Peyer's patch (tissue), 4 donors: ENCODE results near the gene PRPF6.

Experiments
- POLR2A ChIP-seq, 2 donors: fragments of 450-650 bp; IDR thresholded peaks; one replicate each; pipeline ENCODE4 v1.5.1; 2017; ENCODE audit warnings: antibody characterized with exemption in 2 of 2, mild to moderate bottlenecking in 2 of 2, moderate library complexity in 2 of 2
- TF ChIP-seq, protein P1 (sequence below), 6 experiments: fragments of 450-650 bp in 4 of 6; fragments of 200-600 bp in 2 of 6; sonication (generic) in 1 of 6; IDR thresholded peaks; one replicate each; pipeline ENCODE4 v1.5.1; 2017 to 2019; ENCODE audit warnings: antibody characterized with exemption in 6 of 6, mild to moderate bottlenecking in 3 of 6, moderate library complexity in 1 of 6

DNA sequence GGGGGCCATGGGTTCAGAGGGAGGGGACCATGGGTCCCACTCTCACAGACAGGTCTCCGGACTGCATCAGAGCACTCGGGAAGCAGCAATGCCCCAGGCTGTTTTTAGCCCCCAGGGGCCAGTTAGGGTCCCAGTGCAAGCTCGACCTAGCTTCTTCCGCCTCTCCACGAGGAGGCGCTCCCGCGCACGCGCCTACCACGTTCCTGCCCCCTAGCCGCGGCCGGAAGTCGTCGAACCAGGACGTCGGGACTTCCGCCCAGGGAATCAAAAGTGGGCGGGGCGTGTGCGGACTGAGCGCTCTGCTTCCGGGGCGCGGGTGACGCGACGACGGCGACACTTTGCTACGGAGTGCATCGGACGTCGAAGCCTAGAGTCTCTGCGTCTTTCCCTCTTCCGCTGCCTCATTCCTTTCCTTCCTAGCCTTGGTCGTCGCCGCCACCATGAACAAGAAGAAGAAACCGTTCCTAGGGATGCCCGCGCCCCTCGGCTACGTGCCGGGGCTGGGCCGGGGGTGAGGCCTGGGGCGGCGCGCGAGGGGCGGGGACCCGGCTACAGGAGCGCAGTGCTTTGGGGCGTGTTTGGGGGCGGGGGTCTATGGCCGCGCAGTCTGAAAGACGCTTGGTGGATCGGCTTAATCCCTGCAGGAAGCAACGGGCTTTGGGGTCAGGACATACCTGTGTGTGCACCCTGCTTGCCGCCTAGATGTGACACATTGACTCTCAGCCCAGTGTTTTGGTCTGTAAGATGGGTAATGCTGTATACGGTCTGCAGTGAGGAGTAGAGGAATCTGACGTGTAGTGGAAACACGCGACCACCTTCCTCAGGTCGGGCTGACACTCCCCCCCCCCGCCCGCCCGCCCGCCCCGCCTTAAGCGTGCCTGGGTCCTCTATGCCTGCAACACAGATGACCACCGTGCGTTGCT is at the start of gene PRPF6:
- TF ChIP-seq, protein P1, sequence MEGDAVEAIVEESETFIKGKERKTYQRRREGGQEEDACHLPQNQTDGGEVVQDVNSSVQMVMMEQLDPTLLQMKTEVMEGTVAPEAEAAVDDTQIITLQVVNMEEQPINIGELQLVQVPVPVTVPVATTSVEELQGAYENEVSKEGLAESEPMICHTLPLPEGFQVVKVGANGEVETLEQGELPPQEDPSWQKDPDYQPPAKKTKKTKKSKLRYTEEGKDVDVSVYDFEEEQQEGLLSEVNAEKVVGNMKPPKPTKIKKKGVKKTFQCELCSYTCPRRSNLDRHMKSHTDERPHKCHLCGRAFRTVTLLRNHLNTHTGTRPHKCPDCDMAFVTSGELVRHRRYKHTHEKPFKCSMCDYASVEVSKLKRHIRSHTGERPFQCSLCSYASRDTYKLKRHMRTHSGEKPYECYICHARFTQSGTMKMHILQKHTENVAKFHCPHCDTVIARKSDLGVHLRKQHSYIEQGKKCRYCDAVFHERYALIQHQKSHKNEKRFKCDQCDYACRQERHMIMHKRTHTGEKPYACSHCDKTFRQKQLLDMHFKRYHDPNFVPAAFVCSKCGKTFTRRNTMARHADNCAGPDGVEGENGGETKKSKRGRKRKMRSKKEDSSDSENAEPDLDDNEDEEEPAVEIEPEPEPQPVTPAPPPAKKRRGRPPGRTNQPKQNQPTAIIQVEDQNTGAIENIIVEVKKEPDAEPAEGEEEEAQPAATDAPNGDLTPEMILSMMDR (IDR thresholded peaks at IDR 0.05) = peak; percentile 50 to 89 (median 80)
- peak; percentile 70 to 74 for TF ChIP-seq POLR2A (IDR thresholded peaks at IDR 0.05)
